OCI-LY1 (cell line): ENCODE data around the gene RPS18.

Source experiments
- CTCF ChIP-seq: fragments of 200-600 bp; sonication (generic), shearing (Covaris generic); IDR thresholded peaks from 2 replicates; pipeline ENCODE4 v1.5.1; 2017; ENCODE audit warnings: mild to moderate bottlenecking, antibody characterized with exemption, low read length, moderate library complexity, mixed read lengths
- EZH2 ChIP-seq: fragments of 200-600 bp; sonication (generic), shearing (Covaris generic); IDR thresholded peaks from 2 replicates; pipeline ENCODE4 v1.8.0; 2017; ENCODE audit warnings: borderline replicate concordance, mixed run types, mild to moderate bottlenecking, antibody characterized with exemption, low read length, moderate library complexity, mixed read lengths

- TF ChIP-seq CTCF (no peak), EZH2 (no peak)
These were observed 7.4 kb downstream of the RPS18 start for GRCh38 chr6:33279257-33279695.
